PFSK-1 (cell line): Measurements from ENCODE around the gene AUTS2.

Source experiments
- POLR2AphosphoS5 ChIP-seq: IDR thresholded peaks from 2 replicates; pipeline ENCODE4 v1.6.1; 2012; ENCODE audit warnings: low read depth, mild to moderate bottlenecking, control low read depth, low read length, moderate library complexity
- SIN3A ChIP-seq: IDR thresholded peaks from 2 replicates; pipeline ENCODE4 v1.6.1; 2012; ENCODE audit warnings: mild to moderate bottlenecking, low read length, moderate library complexity, borderline replicate concordance; ENCODE audit not compliant: insufficient read depth

DNA sequence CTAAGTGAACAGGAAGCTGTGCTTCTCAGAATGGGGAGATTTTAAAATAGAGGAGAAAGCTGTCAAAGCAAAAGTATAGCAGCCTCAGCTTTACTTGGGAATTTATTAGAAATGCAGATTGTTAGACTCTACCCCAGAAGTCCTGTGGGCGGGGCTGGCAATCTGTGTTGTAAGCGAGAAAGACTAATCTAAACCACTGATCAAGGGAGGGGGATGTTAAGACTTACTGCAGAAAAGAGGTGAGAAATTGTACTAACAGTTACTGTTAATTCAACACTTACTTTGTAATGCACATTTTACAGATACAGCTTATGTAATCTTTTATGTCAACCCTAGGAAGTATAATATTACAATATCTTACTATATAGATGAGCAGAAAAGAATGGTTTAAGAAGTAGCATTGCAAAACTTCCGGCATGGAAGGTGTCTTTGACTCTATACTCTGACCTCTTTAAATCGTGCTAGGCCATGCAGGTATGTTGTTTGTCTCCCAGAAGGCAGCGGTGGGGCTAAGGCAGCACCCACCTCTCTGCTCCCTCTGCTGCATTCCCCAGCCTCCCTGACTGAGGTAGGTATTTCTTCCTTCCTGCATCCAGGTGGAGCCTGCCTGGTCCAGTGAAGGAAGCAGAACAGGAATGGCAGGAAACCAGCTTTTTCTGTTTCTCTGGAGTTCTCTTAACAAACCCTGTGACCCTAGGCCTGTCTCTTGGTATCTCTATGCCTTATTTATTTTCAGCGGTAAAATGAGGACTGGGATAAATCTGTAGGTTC is 462.2 kb downstream of the AUTS2 start:
- no peak for TF ChIP-seq POLR2AphosphoS5
- no peak for TF ChIP-seq SIN3A
